ENCODE data around the gene THUMPD3.
A peak's percentile ranks its signal among the peaks of the same experiment; 100 is the strongest.

The THUMPD3 gene

DNA sequence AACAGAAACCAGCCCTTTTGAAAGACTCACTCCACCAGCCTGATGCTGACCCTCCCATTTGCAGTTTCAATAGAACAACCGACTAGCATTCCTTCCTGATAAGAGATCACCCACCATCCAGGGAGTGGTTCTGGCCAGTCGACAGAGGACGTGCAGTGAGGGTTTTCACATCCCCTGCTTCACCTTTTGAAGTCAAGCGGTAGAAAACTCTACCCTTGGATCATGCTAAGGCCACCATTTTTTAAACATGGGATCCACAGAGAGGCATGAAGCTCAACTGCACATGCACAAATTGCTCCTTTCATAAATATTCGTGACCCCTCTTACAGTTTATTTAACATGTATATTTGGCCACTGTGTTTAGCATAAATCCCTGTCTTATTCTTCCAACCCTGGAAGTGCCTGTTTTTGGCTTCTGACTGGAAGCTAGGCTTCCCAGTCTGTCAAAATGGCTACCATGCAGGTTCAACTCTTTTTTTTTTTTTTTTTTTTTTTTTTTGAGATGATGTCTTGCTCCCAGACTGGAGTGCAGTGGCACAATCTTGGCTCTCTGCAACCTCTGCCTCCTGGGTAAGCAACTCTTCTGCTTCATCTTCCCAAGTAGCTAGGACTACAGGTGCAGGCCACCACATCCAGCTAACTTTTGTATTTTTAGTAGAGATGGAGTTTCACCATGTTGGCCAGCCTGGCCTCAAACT lies 1.0 kb upstream of the THUMPD3 start:
- no peak for DNase-seq

DNA sequence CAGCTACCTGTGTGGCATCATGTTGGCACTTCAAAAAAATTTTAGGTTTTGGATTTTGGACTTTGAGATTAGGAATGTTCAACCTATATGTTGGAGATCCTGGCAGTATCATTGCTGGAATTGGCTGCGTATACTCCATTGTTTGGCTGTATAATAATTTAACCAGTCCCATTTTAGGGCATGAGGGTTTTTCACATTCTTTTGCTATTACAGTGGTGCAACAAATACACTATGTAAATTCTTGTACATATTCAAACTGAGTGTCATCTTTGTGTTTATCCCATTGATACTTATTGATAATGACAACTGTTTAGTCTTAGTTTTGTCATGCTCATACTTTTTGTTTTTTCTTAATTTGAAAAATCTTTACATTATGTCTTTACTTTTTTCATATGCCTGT lies 6.7 kb downstream of the THUMPD3 start:
- no peak for DNase-seq

DNA sequence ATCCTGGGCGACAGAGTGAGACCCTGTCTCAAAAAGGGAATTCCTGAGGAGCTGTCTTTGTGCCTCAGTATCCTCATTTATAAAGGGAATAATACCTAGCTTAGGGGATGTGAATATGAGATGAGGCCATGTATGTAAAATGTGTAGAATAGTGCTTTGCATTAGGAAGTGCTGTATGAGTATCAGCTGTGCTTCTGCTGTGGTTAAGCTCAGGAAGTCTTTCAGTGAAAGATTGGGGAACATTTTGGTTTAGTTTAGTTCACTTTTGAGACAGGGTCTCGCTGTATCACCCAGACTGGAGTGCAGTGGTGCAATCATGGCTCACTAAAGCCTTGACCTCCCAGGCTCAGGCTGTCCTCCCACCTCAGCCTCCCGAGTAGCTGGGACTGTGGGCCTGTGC lies 10.6 kb downstream of the THUMPD3 start:
- no peak for DNase-seq

DNA sequence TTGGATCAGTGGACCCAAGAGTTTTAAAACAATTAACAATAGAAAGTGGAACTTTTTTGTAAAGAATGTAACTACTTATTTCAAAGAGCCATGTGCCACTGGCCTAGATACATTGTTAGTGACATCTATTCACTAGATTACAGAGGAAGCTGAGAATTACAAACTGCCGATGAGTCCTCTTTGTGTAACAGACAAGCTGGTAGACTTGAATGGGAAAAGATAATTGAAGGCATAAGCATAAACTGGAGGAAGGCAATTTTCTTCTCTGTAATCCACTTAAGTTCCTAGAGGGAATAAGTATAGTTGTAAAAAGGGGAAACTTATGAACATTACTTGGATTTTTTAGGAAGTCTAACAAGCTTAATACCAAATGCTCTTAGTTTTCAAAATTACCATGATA lies 15.1 kb downstream of the THUMPD3 start:
- no peak for DNase-seq

DNA sequence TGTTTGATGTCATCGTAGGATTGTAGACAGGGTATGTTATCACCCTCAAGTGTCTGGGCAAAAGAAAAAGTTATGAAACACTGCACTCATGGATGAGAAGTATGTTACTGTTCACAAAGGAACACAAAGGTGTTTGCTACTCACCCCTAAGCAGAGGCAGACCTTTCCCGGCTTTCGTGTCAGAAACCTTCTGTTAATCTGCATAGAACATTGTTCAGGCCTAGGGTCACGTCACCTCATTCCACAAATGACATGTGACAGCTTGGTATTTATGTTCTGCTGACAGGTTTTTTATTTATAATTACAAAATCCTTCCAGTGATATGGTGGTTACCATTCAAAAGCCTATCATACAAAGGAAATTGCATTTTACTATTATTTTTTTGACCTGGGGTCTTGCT lies 16.5 kb downstream of the THUMPD3 start:
- no peak for DNase-seq

DNA sequence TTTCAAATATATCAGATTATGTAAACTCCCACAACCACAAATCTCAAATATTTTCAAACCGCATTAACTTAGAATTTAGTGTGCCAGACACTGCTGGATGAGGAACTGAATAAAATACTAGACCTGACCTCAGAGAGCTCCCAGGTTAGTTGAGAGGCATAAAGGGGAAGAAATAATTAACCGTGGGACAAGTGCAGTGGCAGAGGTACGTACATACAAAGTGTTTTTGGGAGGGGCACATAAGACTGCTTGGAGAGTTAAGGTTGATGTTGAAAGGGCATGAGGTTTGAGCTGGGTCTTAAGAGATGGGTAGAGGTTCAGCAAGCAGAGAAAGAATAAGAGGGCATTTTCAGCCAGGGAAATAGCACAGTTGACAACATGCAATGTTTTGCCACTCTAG lies 17.2 kb downstream of the THUMPD3 start:
- DNase-seq: no peak

DNA sequence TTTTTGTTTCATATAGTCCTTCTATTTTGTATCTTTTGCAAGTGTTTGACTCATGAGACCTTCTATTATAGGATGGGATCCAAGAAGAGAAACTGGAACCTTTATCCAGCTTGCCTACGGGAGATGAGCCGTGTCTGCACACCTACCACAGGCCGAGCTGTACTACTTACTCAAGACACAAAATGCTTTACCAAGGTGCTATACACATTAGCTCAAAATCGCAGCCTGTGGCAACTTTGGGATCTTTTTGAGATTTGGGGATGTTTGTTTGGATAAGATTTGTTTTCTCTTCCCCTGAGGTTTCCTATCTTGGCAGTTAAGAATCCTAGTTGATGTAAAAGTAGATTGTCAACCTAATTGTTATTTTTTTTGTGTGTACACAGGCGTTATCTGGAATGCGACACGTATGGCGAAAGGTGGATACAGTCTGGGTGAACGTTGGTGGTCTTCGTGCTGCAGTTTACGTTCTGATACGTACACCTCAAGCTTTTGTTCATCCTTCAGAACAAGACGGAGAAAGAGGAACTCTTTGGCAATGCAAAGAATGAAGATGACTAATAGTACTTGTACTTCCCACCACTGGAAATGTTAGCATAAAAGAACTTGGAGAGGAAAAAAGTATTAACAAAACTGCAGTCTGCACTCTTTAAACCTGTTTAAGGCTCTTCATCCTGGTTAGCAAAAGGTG lies 21.4 kb downstream of the THUMPD3 start:
- no peak for DNase-seq

DNA sequence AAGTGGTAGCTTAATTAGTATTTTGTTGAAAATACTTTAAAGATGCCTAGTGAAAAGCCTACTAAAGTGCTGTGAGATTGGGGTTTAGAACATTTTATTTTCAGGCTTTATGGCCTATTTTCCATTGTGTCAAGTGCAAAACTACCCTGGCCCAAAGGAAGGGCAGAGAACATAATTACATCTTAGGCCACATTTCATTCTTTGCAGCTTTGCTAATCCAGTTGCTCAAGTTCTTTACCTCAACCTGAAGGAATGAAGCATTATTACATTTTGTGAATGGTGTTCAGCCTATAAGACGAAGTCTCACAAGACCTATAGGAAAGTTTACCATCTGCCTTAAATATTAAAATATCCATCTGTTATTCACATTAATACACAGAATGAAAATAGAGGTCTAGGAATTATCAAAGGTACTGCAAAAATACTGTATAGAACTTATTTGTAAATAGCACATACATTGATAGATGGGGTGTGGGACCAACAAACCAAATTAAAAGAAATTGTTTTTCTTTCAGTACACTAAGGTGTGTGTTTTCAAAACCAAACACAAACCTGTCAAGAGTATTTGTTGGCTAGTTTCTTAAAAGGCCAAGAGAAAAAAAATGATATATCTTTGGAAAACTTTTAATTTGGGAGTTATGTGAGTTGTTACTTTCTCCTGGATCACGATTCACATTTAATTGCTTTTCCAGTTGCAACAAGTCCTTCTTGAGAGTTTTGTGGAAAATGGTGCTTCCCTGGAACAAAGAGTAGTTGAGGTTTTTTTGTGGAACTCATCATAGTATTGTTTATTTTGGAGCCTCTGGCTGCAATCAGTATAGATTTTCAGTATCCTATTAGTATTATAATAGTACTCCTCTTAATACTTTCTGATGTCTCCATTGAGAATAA lies 22.6 kb downstream of the THUMPD3 start:
- no peak for DNase-seq

DNA sequence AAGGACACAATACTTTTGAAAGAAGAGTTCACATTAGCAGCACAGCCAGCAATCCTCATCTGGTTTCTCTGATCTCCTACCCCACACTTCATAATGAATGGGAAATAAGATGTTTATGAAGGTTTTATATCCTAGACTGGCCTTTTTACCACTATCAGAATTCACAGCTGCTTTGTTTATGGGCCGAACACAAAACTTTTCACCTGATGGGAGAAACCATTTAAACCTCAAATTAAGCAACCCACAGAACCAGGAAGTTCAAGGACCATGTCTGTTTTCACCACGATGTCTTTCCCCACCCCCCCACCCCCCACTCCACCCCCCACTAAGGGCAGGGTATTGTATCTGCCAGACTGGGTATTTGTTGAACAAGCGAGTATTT lies 23.2 kb downstream of the THUMPD3 start:
- no peak for DNase-seq

DNA sequence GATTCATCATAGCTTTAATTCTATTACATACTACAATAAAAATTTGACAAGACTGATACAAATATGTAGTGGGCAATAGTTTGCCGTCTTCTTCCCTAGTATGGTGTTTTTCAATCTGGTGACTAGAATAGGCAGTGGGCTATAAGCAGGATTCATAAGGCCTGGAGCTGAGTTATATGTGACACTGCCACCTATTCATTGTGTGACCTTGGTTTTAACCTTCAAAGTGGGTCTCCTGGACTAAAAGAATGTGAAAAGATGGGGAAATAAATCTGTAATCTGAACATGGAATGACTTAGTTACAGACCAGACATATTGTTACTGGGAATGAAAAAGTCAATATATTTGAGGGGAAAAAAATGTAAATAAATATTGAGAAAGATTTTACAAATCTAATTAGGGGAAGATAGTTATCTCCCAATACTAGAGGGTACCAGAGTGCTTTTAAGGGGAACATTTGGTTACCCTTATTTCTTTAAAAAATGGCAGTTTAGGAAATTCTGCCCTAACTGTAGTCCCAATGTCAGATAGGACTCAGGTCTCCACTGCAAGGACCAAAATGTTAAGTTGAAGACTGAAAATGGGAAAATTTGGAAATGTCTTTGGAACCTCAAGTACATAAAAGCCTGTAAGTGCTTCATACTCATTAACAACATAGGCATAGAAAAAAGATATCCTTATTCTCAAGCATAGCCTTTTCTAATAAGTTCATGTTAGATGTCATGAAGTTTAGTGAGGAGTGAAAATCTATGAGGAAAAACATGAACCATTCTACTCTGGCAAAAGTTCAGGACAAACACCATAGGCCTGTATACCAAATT lies 23.9 kb downstream of the THUMPD3 start:
- no peak for DNase-seq

DNA sequence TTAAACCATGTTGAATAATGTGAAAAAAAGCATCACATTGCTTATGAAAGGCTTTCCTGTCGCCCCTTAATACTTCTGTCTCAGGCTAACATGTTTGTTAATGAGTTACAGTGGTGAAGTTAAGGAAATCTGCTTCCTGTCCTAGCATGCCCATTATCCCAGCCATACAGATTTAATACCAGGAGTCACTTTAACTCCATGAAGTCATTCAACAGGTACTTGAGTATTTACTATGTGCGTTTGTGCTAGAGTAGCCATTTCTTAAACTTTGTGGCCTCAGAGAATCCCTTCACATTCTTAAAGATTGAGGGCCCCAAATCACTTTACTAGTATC lies 24.4 kb downstream of the THUMPD3 start:
- no peak for DNase-seq

DNA sequence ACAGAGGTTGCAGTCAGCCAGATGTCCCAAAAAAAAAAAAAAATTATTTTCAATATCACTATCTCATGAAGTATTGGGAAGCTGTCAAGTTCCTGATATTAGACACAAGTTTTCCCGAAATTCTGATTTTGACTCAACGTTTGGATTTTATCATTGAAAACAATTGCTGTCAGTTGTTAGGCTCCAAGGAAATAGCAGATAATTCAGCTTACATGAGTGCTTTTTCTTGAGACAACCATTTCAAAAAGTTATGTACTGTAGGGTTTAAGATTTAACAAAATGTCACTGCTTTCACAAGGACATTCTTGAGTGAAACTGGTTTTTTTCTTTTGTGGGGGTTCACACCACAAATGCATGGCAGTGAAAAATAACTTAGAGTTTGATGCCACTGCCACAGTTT lies 25.3 kb downstream of the THUMPD3 start:
- no peak for DNase-seq

DNA sequence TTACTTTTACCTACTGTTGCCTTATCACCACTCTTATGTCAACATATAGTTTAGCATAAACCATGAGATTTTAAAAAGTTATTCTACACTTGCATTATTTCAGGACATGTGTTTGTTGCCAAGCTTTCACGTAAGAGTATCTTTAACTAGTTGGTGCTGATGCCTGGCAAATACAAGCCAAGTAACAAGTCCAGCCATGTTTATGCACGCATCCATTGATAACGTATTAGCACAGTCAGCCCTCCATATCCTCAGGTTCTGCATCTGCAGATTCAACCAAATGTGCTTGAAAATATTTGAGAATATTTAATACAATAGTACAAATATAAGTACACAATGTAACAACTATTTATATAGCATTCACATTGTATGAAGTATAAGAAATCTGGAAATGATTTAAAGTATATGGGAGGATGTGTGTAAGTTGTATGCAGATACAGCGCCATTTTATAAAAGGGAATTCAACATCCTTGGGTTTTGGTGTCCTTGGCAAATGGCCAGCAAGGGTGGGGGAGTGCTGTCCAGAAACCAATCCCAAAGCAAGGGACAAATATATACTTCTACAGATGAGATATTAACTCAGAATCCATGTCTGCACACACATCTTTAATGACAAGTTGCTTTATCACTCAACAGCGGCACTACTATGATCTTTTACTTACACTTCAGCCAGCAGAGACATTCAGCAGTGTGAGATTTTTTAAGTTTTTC lies 25.9 kb downstream of the THUMPD3 start:
- DNase-seq: no peak

DNA sequence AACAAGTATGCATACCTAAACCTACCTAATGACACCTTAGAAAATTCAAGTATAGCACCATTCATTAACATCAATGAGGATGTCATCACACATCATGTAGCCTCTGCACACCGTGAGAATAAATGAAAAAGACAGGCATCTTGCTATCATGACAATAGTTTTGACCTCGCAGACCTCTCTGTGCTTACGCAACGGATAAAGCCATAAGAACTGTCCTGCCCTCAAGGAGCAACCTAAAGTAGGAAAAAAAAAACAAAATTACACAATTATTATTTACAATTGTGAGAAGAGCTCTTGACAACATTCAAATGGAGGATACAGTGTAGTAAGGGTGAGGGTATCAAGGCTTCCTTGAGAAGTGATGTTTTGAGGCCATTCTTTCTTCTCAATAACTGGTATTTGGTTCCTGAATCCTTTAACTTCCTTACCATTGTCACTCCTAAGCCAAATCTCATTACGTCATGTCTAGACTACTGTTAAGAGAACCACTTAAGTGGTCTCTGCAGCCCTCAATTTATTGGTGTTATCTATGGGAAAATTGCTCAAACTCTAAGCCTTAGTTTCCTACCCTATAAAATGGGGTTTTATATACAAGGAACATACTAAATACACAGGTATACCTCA lies 27.5 kb downstream of the THUMPD3 start:
- no peak for DNase-seq

DNA sequence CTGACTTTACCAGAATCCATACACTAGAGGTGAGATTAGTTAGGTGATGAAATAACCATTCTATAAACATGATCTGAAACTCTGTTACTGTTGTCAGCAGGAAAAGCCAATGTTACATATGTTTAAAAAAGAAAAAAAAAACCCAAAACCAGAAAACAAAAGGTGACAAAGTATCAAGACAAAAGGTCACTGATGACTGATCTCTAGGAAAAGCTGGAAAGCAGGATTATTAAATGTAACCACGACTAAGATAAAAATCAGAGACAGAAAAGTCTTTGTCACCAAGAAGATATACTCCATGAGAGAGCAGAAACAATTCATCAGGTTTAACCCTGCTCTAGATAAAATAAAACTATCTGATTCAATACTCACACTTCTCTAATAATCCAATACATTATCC lies 29.2 kb downstream of the THUMPD3 start:
- no peak for DNase-seq

DNA sequence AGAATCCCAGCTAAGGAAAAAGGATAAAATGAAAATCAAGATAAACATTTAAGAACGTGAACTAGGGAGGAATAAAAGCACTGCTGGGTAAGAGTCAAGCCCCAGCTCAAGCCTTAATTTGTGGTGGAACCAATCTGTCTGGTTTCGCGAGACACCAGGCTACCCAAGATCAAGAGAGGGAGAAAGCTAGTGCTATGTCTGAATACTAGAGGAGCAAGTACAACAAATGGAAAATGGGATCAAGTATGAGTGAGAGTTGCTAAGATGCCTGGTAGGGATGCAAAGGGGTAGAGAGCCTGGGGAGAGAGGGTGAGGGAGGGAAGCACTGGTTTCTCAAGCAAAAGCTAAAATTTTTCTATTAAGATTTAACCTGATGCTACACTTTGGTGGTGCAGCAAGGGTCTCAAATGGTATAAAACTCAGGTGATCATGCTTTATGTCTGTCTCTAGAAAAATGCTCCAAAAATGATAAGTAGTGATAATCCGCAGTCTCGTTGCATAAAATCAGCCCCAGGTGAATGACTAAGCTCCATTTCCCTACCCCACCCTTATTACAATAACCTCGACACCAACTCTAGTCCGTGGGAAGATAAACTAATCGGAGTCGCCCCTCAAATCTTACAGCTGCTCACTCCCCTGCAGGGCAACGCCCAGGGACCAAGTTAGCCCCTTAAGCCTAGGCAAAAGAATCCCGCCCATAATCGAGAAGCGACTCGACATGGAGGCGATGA lies 32.9 kb downstream of the THUMPD3 start:
- no peak for DNase-seq

DNA sequence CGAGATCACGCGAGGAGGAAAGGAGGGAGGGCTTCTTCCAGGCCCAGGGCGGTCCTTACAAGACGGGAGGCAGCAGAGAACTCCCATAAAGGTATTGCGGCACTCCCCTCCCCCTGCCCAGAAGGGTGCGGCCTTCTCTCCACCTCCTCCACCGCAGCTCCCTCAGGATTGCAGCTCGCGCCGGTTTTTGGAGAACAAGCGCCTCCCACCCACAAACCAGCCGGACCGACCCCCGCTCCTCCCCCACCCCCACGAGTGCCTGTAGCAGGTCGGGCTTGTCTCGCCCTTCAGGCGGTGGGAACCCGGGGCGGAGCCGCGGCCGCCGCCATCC lies 33.4 kb downstream of the THUMPD3 start:
- peak; percentile 85 for DNase-seq

DNA sequence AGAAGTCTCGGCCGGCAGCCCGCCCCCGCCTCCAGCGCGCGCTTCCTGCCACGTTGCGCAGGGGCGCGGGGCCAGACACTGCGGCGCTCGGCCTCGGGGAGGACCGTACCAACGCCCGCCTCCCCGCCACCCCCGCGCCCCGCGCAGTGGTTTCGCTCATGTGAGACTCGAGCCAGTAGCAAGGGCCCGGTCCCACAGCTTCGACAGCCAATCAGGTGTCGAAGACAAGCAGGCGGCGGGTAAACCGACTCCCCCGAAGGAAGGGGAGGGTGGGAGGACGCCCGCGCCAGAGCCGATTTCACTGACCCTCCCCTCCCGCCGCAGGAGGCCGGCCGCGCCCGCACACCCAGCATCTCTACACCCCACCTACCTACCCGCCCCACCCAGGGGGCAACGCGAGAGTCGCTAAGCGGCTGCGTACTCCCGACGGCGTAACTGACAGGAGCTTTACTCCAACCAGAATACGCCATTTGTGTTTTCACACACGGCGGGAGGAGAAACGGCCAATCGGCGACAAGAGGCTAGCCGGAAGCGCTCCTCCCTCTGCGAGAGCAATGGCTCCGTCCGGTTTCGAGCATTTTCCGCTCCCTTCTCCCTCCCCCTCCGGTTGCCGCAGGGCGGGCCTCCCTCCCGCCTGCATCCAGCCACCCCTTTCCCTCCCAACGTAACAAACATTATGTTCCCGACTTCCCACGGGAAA lies 33.9 kb downstream of the THUMPD3 start:
- peak; percentile 98 for DNase-seq

DNA sequence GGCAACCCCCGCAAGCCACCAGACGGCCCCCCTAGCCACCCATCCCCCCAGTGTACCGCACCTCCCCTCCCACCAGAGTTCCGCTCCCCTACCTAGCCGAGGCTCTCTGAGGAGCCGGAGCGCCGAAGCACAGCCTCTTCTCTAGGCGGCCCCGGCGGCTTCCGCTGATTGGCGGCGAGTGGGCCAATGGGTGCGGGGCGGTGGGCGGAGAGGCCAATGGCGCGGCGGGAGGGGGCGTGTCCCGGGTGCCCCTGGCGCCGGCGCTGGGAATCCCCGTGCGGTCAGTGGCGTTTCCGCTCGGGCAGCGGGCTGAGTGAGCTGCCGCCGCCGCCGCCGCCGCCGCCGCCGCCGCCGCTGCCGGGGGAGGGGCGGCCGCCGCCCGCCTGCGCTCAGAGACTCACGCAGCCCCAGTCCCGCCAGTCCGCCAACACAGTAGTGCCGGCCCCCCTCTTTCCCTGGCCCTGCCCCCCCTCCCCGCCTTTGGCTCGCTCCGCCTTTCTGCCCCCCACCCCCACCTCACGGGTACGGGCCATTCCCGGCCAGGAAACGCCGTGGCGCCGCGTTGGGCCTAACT lies 34.6 kb downstream of the THUMPD3 start, which contains the start of gene SETD5:
Gene SETD5 (plus strand): TSS at position 284 of the 574 bp plus-strand sequence. CDS start 31,324 bp downstream, outside the sequence.
- peak; percentile 99 for DNase-seq
